BJ (cell line): ENCODE results near the gene PLXDC1. TPM values are rescaled to one million over a fixed set of nuclear protein-coding genes. Genes with fewer than 3 reads are reported as not detected.

Experiments
- CTCF ChIA-PET: fragments of 350-600 bp; formaldehyde crosslinking; extraction: SDS; loops from one replicate; lab custom pipeline; 2021; ENCODE audit warnings: antibody characterized with exemption, inconsistent platforms; lab: Yijun Ruan, JAX
- POLR2A ChIA-PET: fragments of 300-600 bp; sonication (Branson Sonifier 250); formaldehyde crosslinking; extraction: SDS; loops from one replicate; lab custom pipeline; 2021; ENCODE audit warnings: antibody characterized with exemption; lab: Charles Lee
- DNase-seq: peaks from one replicate; pipeline ENCODE4 v3.0.0-alpha.2; 2011; ENCODE audit warnings: low read depth
- H3K27me3 ChIP-seq: 2 replicates; pipeline ENCODE4 v1.6.0; 2011; ENCODE audit warnings: low read length; ENCODE audit not compliant: control insufficient read depth, insufficient read depth
- H3K36me3 ChIP-seq: 2 replicates; pipeline ENCODE4 v1.5.1; 2011; ENCODE audit warnings: low read length; ENCODE audit not compliant: control insufficient read depth, insufficient read depth
- H3K4me3 ChIP-seq: 2 replicates; pipeline ENCODE4 v1.5.1; 2011; ENCODE audit warnings: low read depth, mild to moderate bottlenecking, control low read depth, low read length
- polyA plus RNA-seq: library from polyadenylated mRNA; depleted of rRNA; stranded (reverse); fragments of >200 nt; gene quantifications from 2 replicates; pipeline ENCODE4 v1.2.3, GENCODE V29; 2011
- TF ChIP-seq, protein P1 (sequence below): IDR thresholded peaks from 2 replicates; pipeline ENCODE4 v1.5.1; 2011; ENCODE audit warnings: low read depth, mild to moderate bottlenecking, control low read depth, inconsistent platforms, low read length, moderate library complexity; ENCODE audit not compliant: insufficient read depth

PLXDC1 gene
- polyA plus RNA-seq, 1 experiment, result 5.0 TPM

DNA sequence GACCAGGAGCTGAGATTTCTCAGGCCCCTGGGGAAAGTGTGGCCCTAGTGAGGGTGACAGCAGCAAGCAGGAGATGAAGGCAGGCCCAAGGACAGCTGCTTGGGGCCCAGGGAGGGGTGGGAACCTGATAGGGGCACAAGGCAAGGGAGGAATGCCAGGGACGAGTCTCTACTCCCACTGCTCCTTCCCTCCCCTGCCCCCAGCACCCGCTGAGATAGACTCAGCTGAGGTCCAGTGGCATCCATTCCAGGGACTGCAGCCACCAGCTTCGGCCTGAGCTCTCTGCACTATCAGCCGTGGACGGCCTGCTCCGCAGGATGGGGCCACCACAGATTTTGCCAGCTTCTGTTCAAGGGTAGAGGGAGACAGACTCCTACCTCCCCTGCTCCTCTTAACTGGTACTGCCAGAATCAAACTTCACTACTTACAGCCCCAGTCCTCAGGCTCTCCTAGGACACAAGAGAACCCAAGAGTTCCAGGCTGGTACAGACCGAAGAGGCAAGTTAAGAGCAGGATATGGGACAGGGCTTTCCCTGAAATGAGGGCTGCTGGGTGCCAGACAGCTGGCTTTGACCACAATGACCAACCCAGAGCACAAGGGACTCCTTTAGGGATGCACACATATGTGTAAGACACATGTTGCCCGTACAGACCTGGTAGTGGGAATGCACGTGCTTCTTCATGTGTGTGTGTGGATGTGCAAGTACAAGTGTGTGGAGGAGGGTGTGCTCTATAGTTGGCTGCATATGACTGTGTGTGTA, 40.5 kb upstream of the PLXDC1 start:
- TF ChIP-seq, protein P1, sequence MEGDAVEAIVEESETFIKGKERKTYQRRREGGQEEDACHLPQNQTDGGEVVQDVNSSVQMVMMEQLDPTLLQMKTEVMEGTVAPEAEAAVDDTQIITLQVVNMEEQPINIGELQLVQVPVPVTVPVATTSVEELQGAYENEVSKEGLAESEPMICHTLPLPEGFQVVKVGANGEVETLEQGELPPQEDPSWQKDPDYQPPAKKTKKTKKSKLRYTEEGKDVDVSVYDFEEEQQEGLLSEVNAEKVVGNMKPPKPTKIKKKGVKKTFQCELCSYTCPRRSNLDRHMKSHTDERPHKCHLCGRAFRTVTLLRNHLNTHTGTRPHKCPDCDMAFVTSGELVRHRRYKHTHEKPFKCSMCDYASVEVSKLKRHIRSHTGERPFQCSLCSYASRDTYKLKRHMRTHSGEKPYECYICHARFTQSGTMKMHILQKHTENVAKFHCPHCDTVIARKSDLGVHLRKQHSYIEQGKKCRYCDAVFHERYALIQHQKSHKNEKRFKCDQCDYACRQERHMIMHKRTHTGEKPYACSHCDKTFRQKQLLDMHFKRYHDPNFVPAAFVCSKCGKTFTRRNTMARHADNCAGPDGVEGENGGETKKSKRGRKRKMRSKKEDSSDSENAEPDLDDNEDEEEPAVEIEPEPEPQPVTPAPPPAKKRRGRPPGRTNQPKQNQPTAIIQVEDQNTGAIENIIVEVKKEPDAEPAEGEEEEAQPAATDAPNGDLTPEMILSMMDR, result no peak
- no peaks in the 10 kb centered on the region for H3K27me3 ChIP-seq
- no peak for DNase-seq
- H3K4me3 ChIP-seq, result no peak overlapping the region
- CTCF ChIA-PET, result interaction anchor here (0.7 to 4.7 kb wide), 3 partner anchors 14 to 38 kb away, joined by 4 to 26 read pairs (median 4); no protein-coding TSS in a partner anchor
- POLR2A ChIA-PET, result no interaction called here
- peaks cover 27% of the 10 kb centered on the region for H3K36me3 ChIP-seq

DNA sequence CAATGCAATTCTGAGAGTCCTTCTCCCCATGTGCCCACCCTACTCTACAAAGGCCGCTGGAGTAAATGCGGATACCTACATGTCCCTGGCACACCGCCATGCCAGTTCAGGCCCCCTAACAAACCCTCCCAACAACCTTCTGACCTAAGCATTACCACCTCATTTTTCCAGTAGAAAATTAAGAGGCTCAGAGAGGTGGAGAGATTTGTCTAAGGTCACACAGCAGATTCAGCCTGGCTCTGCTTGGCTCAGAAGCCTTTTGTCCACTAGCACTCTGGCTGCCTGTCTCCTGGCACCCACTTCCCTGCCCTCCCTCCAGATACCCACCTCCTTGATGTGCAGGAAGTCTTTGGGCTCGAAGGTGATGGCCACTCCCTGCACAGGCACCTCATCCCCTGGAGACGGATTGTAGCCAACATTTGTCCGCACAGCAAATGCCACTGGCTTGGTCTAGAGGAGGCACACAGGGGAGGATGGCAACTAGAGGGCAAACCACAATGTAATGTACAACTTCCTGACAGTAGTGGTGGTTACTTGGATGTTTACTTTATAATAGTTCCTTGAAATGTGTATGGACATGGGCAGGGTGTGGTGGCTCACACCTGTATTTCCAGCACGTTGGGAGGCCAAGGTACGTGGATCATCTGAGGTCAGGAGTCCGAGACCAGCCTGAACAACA, 35.9 kb upstream of the PLXDC1 start:
- Histone ChIP-seq H3K27me3 (no peaks in the 10 kb centered on the region), H3K36me3 (peaks cover 50% of the 10 kb centered on the region), H3K4me3 (no peak overlapping the region)
- CTCF ChIA-PET, result interaction anchor here (1.2 to 2.0 kb wide), 2 partner anchors 8 to 12 kb away, joined by 5 to 12 read pairs; no protein-coding TSS in a partner anchor
- POLR2A ChIA-PET, result interaction anchor here (0.7 kb wide), 1 partner anchor 186 kb away, joined by 5 read pairs; no protein-coding TSS in a partner anchor
- DNase-seq, result no peak
- TF ChIP-seq, protein P1, result no peak

DNA sequence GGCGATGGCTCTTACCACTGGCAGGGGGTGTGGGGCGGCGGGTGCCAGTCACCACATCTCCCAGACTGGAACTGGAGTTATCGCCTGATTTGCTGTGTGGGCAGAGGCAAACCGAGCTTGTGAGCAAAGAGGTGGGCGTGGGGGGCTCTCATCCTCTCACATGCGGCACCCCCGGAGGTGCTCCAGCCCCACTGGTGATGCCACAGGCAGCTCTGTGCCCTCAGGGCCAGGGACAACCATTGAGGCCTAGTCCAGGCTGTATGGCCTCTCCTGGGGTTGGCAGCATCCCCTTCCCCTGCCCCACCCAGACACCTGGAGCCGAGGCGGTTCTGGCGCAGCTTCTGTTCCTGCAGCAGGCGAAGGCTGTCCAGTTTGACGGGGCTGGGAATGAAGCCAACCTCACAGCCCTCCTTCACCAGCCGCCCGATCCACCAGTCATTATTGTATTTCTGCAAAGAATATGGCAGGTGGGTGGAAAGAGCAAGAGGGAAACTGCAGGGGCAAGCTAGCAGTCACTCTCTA, 35.1 kb upstream of the PLXDC1 start:
- Histone ChIP-seq H3K4me3 (no peak overlapping the region), H3K36me3 (peaks cover 44% of the 10 kb centered on the region), H3K27me3 (no peaks in the 10 kb centered on the region)
- TF ChIP-seq, protein P1, result no peak
- ChIA-PET CTCF (interaction anchor here (1.2 to 2.0 kb wide), 2 partner anchors 9 to 11 kb away, joined by 5 to 12 read pairs; no protein-coding TSS in a partner anchor), POLR2A (interaction anchor here (0.5 kb wide), 1 partner anchor 13 kb away, joined by 4 read pairs; the partner anchor contains the start of gene RPL19)
- DNase-seq, result no peak

DNA sequence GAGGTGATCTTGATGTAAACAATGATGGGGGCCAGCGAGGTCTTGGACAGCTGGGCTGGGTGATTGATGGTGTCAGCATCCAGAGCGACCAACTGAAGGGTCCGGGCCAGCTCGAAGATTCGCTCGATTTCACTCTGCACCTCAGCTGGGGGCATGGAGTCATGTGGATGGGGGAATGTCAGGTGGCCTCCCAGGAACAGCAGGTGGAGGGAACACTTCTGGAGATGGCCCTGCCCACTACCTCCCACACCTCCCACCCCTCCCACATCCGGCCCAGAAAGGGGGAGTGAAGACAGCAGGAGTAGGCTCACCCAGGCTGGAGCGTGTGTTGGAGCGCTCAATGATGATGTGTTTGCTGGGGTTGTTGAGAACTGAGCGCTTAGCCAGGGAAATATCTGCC, 32.3 kb upstream of the PLXDC1 start:
- Histone ChIP-seq H3K36me3 (peaks cover 41% of the 10 kb centered on the region), H3K4me3 (no peak overlapping the region), H3K27me3 (no peaks in the 10 kb centered on the region)
- POLR2A ChIA-PET, result no interaction called here
- DNase-seq, result no peak
- TF ChIP-seq, protein P1, result no peak
- CTCF ChIA-PET, result interaction anchor here (1.1 to 2.8 kb wide), 5 partner anchors 10 to 60 kb away, joined by 3 to 18 read pairs (median 4); no protein-coding TSS in a partner anchor
